ENCODE results near the gene KIF26B. TPM values are rescaled to one million over a fixed set of nuclear protein-coding genes. Genes with fewer than 3 reads are reported as not detected.

Gene KIF26B
- polyA plus RNA-seq, 1 of the 3 experiments (the other 2 are of a cell fraction) = 2.6 TPM

- no peaks in the 10 kb centered on the region for H3K79me2 ChIP-seq (ENCODE audit: insufficient read depth)
- DNase-seq = no peak
- H3K4me3 ChIP-seq (ENCODE audit: low read depth in 2 of 2, low read length in 1 of 2) = no peak overlapping the region
- no peak overlapping the region for H2AFZ ChIP-seq (ENCODE audit: low read depth)
- H3F3A ChIP-seq (replicated peaks; ENCODE audit: insufficient read depth) = no peaks in the 10 kb centered on the region
- no peaks in the 10 kb centered on the region for H3K9me3 ChIP-seq
- 91% methylated on average over 27 of the region's 30 CpGs for WGBS (ENCODE audit: low lambda C conversion rate)
- H4K20me1 ChIP-seq (ENCODE audit: insufficient read depth) = no peaks in the 10 kb centered on the region
- peaks cover 0 to 60% of the 10 kb centered on the region in 2 experiments for H3K36me3 ChIP-seq (replicated peaks in 1 of 2; ENCODE audit: control insufficient read depth in 1 of 2, insufficient read depth in 2 of 2, low read length in 1 of 2)
- no peaks in the 10 kb centered on the region for H3K9me2 ChIP-seq
- TF ChIP-seq GATA2 (CRISPR knock-in tag; IDR thresholded peaks at IDR 0.05) = no peak
- TF ChIP-seq NFIC (IDR thresholded peaks at IDR 0.05; ENCODE audit: borderline replicate concordance) = no peak
- TF ChIP-seq MXI1 (IDR thresholded peaks at IDR 0.05; ENCODE audit: low read depth, low read length) = no peak
- TF ChIP-seq, protein P1, sequence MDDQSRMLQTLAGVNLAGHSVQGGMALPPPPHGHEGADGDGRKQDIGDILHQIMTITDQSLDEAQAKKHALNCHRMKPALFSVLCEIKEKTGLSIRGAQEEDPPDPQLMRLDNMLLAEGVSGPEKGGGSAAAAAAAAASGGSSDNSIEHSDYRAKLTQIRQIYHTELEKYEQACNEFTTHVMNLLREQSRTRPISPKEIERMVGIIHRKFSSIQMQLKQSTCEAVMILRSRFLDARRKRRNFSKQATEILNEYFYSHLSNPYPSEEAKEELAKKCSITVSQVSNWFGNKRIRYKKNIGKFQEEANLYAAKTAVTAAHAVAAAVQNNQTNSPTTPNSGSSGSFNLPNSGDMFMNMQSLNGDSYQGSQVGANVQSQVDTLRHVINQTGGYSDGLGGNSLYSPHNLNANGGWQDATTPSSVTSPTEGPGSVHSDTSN (IDR thresholded peaks at IDR 0.05) = no peak
- TF ChIP-seq ZBTB33 (IDR thresholded peaks at IDR 0.05; ENCODE audit: borderline replicate concordance, low read depth) = no peak
- peak overlapping the region in 1 of 2 experiments; percentile 28; a peak in 1 of 4 replicates for H3K27ac ChIP-seq (ENCODE audit: low read depth in 2 of 2, low read length in 1 of 2)
- H3K4me1 ChIP-seq (ENCODE audit: control insufficient read depth in 1 of 2, insufficient read depth in 2 of 2, low read depth in 1 of 2, low read length in 1 of 2) = peaks cover 0 to 43% of the 10 kb centered on the region in 2 experiments; a peak in 2 of 4 replicates
- H3K9ac ChIP-seq = no peak overlapping the region
- no peaks in the 10 kb centered on the region for H3K27me3 ChIP-seq (ENCODE audit: insufficient read depth)
- POLR2A ChIA-PET = no interaction called here
- CTCF ChIA-PET = interaction anchor here (1.1 kb wide), 1 partner anchor 530 kb away, joined by 3 read pairs; no protein-coding TSS in a partner anchor
- H3K4me2 ChIP-seq = no peak overlapping the region
Observed at GRCh38 chr1:245686446-245687030, 531.8 kb downstream of the KIF26B start.

- TF ChIP-seq MXI1 (IDR thresholded peaks at IDR 0.05; ENCODE audit: low read depth, low read length) = no peak
- no peak for TF ChIP-seq GABPA (IDR thresholded peaks at IDR 0.05; ENCODE audit: low read depth)
- no peak for TF ChIP-seq FOSL2 (IDR thresholded peaks at IDR 0.05; ENCODE audit: borderline replicate concordance, low read depth)
- H3K27ac ChIP-seq (ENCODE audit: low read depth in 2 of 2, low read length in 1 of 2) = peak overlapping the region in 1 of 2 experiments; percentile 51; a peak in 1 of 4 replicates
- H3K27me3 ChIP-seq (ENCODE audit: insufficient read depth) = no peaks in the 10 kb centered on the region
- H3K79me2 ChIP-seq (ENCODE audit: insufficient read depth) = no peaks in the 10 kb centered on the region
- no peak overlapping the region for H3K9ac ChIP-seq
- H3F3A ChIP-seq (replicated peaks; ENCODE audit: insufficient read depth) = no peaks in the 10 kb centered on the region
- H3K9me3 ChIP-seq = no peaks in the 10 kb centered on the region
- H3K36me3 ChIP-seq (replicated peaks in 1 of 2; ENCODE audit: control insufficient read depth in 1 of 2, insufficient read depth in 2 of 2, low read length in 1 of 2) = peaks cover 0 to 63% of the 10 kb centered on the region in 2 experiments
- H4K20me1 ChIP-seq (ENCODE audit: insufficient read depth) = no peaks in the 10 kb centered on the region
- WGBS (ENCODE audit: low lambda C conversion rate) = 84% methylated on average over 15 of the region's 20 CpGs
- H2AFZ ChIP-seq (ENCODE audit: low read depth) = no peak overlapping the region
- no peak for DNase-seq
- CTCF ChIA-PET = interaction anchor here (1.0 to 1.3 kb wide), 3 partner anchors 52 to 531 kb away, joined by 3 to 7 read pairs (median 3); no protein-coding TSS in a partner anchor
- H3K9me2 ChIP-seq = no peaks in the 10 kb centered on the region
- H3K4me1 ChIP-seq (ENCODE audit: control insufficient read depth in 1 of 2, insufficient read depth in 2 of 2, low read depth in 1 of 2, low read length in 1 of 2) = peaks cover 0 to 42% of the 10 kb centered on the region in 2 experiments; a peak in 2 of 4 replicates
- no peak overlapping the region for H3K4me3 ChIP-seq (ENCODE audit: low read depth in 2 of 2, low read length in 1 of 2)
- H3K4me2 ChIP-seq = no peak overlapping the region
- POLR2A ChIA-PET = no interaction called here
Observed at GRCh38 chr1:245687152-245687635, 532.4 kb downstream of the KIF26B start.

All from SK-N-SH (cell line).